Measurements from ENCODE around the gene PNKP. TPM values are rescaled to one million over a fixed set of nuclear protein-coding genes. Genes with fewer than 3 reads are reported as not detected.

PNKP gene
- total and polyA plus RNA-seq, 4 donors: 23.7 to 93.0 (median 70.8) TPM

DNA sequence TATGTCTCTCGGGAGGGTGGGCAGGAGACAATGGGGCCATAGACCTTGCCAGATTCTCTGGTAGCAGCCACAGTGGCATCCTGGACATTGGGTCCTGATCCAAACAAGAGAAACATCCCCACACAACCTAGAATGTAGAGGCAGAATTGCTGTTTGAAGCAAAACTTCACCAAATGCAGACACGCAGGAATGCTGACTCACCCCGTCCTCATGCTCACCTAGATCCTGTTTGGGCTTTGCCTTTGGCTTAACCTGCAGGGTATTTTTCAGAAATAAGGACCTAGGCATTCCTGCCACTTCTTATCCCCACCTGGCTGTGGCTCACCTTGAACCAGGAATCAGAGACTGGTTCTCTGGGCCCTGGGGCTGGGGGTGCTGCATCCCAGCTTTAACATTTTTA, 17.4 kb upstream of the PNKP start:
- intact Hi-C loops (cut with DNase I): loop anchor here in 1 of 2 donors (5.0 kb wide), 1 partner anchor 43 kb away; the partner anchor contains the start of genes ATF5 and NUP62
- Histone ChIP-seq H3K36me3 (ENCODE audit: control insufficient read depth in 1 of 2, insufficient read depth in 2 of 2, low read length in 1 of 2) (peaks cover 5 to 25% of the 10 kb centered on the region in 2 donors), H3K27me3 (ENCODE audit: control insufficient read depth in 1 of 2, insufficient read depth in 2 of 2, low read length in 1 of 2) (no peaks in the 10 kb centered on the region), H3K4me1 (ENCODE audit: control insufficient read depth in 1 of 2, insufficient read depth in 2 of 2, low read length in 2 of 2) (no peaks in the 10 kb centered on the region), H3K27ac (ENCODE audit: low read depth in 1 of 2, low read length in 2 of 2) (no peak overlapping the region), H3K4me3 (ENCODE audit: low read length in 2 of 2) (no peak overlapping the region), H3K9me3 (ENCODE audit: control insufficient read depth, low read length) (no peaks in the 10 kb centered on the region)
- WGBS, 2 donors: 91 to 96% methylated on average over 3 of the region's 3 CpGs
- ATAC-seq (ENCODE audit: low FRiP score): no peak
- no peak for DNase-seq

DNA sequence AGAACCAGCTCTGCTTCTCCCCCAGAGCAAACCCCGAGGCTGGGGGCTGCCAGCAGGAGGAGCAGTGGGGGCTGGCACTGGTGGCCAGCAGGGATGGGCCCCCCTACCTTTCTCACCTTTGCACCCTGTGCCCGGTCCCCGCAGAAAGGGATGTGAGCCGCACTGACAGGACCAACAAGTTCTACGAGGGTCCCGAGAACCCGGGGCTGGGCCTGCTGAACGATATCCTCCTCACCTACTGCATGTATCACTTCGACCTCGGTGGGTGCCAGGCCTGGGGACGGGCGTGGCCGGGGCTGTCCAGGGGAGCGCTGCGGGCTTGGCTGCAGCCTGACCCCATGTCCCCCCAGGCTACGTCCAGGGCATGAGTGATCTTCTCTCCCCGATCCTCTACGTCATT, 16.7 kb upstream of the PNKP start:
- no peak for ATAC-seq (ENCODE audit: low FRiP score)
- no peak overlapping the region for H3K27ac ChIP-seq (ENCODE audit: low read depth in 1 of 2, low read length in 2 of 2)
- H3K36me3 ChIP-seq (ENCODE audit: control insufficient read depth in 1 of 2, insufficient read depth in 2 of 2, low read length in 1 of 2): peaks cover 5 to 25% of the 10 kb centered on the region in 2 donors
- H3K27me3 ChIP-seq (ENCODE audit: control insufficient read depth in 1 of 2, insufficient read depth in 2 of 2, low read length in 1 of 2): no peaks in the 10 kb centered on the region
- intact Hi-C loops (cut with DNase I): loop anchor here in 1 of 2 donors (5.0 kb wide), 1 partner anchor 43 kb away; the partner anchor contains the start of genes ATF5 and NUP62
- no peak overlapping the region for H3K4me3 ChIP-seq (ENCODE audit: low read length in 2 of 2)
- H3K9me3 ChIP-seq (ENCODE audit: control insufficient read depth, low read length): no peaks in the 10 kb centered on the region
- DNase-seq: no peak
- WGBS, 2 donors: 95 to 96% methylated on average over 18 of the region's 18 CpGs
- no peaks in the 10 kb centered on the region for H3K4me1 ChIP-seq (ENCODE audit: control insufficient read depth in 1 of 2, insufficient read depth in 2 of 2, low read length in 2 of 2)

DNA sequence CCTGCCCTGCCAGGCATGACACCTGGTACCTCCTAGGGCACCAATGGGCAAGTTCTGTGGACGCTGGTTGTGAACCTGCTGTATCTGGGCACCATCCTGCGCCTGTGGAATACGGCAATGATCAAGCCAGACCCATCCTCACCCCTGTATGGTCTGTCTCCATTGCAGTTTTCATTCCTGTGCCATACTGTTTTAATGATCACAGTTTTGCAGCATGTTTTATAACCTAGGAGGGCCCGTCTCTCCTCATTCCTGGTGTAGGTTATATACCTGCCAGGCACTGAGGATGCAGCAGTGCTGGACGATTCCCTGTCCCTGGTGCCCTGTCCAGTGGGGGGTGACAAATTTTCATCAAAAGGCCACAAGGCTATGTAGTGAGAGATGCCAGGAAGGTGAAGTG, 15.7 kb upstream of the PNKP start:
- no peak for ATAC-seq (ENCODE audit: low FRiP score)
- no peak for DNase-seq
- Histone ChIP-seq H3K27me3 (ENCODE audit: control insufficient read depth in 1 of 2, insufficient read depth in 2 of 2, low read length in 1 of 2) (no peaks in the 10 kb centered on the region), H3K27ac (ENCODE audit: low read depth in 1 of 2, low read length in 2 of 2) (no peak overlapping the region), H3K36me3 (ENCODE audit: control insufficient read depth in 1 of 2, insufficient read depth in 2 of 2, low read length in 1 of 2) (peaks cover 5 to 25% of the 10 kb centered on the region in 2 donors), H3K9me3 (ENCODE audit: control insufficient read depth, low read length) (no peaks in the 10 kb centered on the region), H3K4me3 (ENCODE audit: low read length in 2 of 2) (no peak overlapping the region), H3K4me1 (ENCODE audit: control insufficient read depth in 1 of 2, insufficient read depth in 2 of 2, low read length in 2 of 2) (no peaks in the 10 kb centered on the region)
- WGBS, 2 donors: 97 to 98% methylated on average over 5 of the region's 5 CpGs
- intact Hi-C loops (cut with DNase I): loop anchor here in 1 of 2 donors (5.0 kb wide), 1 partner anchor 44 kb away; the partner anchor contains the start of genes ATF5 and NUP62

DNA sequence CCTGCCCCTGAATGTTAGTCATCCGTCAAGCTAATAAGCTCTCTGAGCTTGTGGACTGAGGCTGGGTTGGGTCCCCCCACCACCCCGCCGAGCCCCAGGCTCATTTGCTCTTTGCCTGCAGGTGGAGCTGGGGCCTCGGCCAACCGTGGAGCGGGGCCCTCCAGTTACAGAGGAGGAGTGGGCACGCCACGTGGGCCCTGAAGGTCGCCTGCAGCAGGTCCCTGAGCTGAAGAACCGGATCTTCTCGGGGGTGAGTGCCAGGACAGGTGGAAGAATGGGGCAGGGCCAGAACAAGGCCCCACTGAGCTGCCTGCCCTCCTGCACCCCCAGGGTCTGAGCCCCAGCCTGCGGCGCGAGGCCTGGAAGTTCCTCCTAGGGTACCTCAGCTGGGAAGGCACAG, 15.3 kb upstream of the PNKP start:
- H3K4me1 ChIP-seq (ENCODE audit: control insufficient read depth in 1 of 2, insufficient read depth in 2 of 2, low read length in 2 of 2): no peaks in the 10 kb centered on the region
- no peaks in the 10 kb centered on the region for H3K9me3 ChIP-seq (ENCODE audit: control insufficient read depth, low read length)
- H3K27ac ChIP-seq (ENCODE audit: low read depth in 1 of 2, low read length in 2 of 2): no peak overlapping the region
- no peaks in the 10 kb centered on the region for H3K27me3 ChIP-seq (ENCODE audit: control insufficient read depth in 1 of 2, insufficient read depth in 2 of 2, low read length in 1 of 2)
- ATAC-seq (ENCODE audit: low FRiP score) (no peak), DNase-seq (no peak)
- H3K4me3 ChIP-seq (ENCODE audit: low read length in 2 of 2): no peak overlapping the region
- peaks cover 5 to 25% of the 10 kb centered on the region in 2 donors for H3K36me3 ChIP-seq (ENCODE audit: control insufficient read depth in 1 of 2, insufficient read depth in 2 of 2, low read length in 1 of 2)
- WGBS, 2 donors: 97 to 98% methylated on average over 14 of the region's 14 CpGs
- intact Hi-C loops (cut with DNase I): loop anchor here in 1 of 2 donors (5.0 kb wide), 1 partner anchor 45 kb away; the partner anchor contains the start of genes ATF5 and NUP62

DNA sequence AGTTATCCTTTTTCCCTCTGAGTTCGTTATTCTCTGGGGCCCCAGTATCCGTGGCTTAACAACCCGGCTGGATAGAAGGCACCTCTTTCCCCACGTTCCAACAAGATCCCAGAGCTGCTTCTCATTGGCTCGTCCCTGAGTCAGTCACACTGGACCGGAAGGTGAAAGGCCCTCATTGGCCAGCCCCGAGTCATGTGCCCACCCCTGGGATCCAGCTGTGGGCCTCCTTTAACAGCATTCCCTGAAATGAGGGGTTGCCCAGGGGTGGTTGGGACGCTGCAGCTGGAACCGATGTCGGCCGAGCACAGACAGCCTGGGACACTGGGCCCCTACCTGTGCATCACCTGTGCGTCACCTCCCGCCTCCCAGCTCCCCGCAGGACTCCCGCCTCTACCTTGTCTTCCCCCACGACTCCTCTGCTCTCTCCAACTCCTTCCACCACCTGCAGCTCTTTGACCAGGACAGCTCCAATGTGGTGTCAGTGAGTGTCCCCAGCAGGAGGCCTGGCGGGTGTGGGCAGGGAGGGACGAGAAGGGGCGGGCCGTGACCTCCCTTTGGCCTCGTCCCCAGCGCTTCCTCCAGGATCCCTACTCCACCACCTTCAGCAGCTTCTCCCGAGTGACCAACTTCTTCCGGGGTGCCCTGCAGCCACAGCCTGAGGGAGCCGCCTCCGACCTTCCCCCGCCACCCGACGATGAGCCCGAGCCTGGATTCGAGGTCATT, 14.5 kb upstream of the PNKP start:
- ATAC-seq (ENCODE audit: low FRiP score) (no peak), DNase-seq (no peak)
- Histone ChIP-seq H3K9me3 (ENCODE audit: control insufficient read depth, low read length) (no peaks in the 10 kb centered on the region), H3K36me3 (ENCODE audit: control insufficient read depth in 1 of 2, insufficient read depth in 2 of 2, low read length in 1 of 2) (peaks cover 5 to 25% of the 10 kb centered on the region in 2 donors), H3K4me3 (ENCODE audit: low read length in 2 of 2) (no peak overlapping the region), H3K4me1 (ENCODE audit: control insufficient read depth in 1 of 2, insufficient read depth in 2 of 2, low read length in 2 of 2) (no peaks in the 10 kb centered on the region), H3K27ac (ENCODE audit: low read depth in 1 of 2, low read length in 2 of 2) (no peak overlapping the region), H3K27me3 (ENCODE audit: control insufficient read depth in 1 of 2, insufficient read depth in 2 of 2, low read length in 1 of 2) (no peaks in the 10 kb centered on the region)
- intact Hi-C loops (cut with DNase I): loop anchor here in 1 of 2 donors (5.0 kb wide), 1 partner anchor 45 kb away; the partner anchor contains the start of genes ATF5 and NUP62
- 89 to 91% methylated on average over 29 to 31 of the region's 31 CpGs for WGBS, 2 donors

DNA sequence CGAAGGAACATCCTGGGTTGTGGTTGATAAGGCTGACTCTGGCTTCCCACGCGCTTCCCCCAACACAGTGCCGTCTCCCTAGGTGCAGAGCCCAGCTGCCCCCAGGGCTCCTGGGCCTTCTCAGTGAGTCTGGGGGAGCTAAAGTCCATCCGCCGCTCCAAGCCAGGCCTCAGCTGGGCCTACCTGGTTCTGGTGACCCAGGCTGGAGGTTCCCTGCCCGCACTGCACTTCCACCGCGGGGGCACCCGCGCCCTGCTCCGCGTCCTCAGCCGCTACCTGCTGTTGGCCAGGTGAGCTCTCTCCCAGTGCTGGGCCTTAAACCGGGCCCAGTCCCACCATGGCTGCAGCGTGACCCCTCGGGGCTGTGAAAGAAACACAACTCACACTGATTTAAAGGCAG, 13.8 kb upstream of the PNKP start:
- DNase-seq (no peak), ATAC-seq (ENCODE audit: low FRiP score) (no peak)
- H3K4me1 ChIP-seq (ENCODE audit: control insufficient read depth in 1 of 2, insufficient read depth in 2 of 2, low read length in 2 of 2): no peaks in the 10 kb centered on the region
- no peak overlapping the region for H3K27ac ChIP-seq (ENCODE audit: low read depth in 1 of 2, low read length in 2 of 2)
- no peaks in the 10 kb centered on the region for H3K27me3 ChIP-seq (ENCODE audit: control insufficient read depth in 1 of 2, insufficient read depth in 2 of 2, low read length in 1 of 2)
- WGBS, 2 donors: 96 to 98% methylated on average over 17 of the region's 17 CpGs
- no peaks in the 10 kb centered on the region for H3K9me3 ChIP-seq (ENCODE audit: control insufficient read depth, low read length)
- H3K36me3 ChIP-seq (ENCODE audit: control insufficient read depth in 1 of 2, insufficient read depth in 2 of 2, low read length in 1 of 2): peaks cover 5 to 25% of the 10 kb centered on the region in 2 donors
- H3K4me3 ChIP-seq (ENCODE audit: low read length in 2 of 2): no peak overlapping the region
- intact Hi-C loops (cut with DNase I): loop anchor here in 1 of 2 donors (5.0 kb wide), 1 partner anchor 46 kb away; the partner anchor contains the start of genes ATF5 and NUP62

DNA sequence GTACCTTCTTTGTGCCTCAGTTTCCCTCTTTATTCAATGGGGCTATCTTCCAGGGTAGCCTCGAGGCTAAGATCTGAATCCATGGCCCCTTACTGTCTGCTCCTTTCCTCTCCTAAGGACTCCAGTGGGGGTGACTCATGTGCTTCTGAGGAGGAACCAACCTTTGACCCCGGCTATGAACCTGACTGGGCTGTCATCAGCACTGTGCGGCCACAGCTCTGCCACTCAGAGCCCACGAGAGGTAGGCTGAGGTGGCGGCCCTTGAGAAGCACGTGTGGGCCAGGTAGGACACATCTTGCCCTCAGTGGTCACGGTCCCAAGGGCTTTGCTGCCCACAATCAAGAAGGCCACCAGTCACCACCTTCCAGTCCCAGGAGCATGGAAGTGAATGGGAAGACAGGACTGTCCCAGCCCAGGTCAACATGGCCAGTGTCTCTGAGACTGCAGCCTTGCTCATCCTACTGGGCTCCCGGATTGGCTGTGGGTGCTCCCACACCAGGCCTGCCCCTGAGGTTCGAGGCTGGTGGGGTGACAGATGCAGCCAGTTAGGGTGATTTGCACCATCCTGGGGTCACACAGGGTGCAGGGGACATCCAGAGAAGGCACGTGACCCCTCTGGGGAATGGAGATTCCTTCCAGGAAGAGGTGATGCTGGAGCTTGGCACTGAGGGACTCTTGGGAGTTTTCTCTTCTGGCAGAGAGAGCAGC, 12.9 kb upstream of the PNKP start:
- no peak overlapping the region for H3K4me3 ChIP-seq (ENCODE audit: low read length in 2 of 2)
- intact Hi-C loops (cut with DNase I): loop anchor here in 1 of 2 donors (5.0 kb wide), 1 partner anchor 47 kb away; the partner anchor contains the start of genes ATF5 and NUP62
- WGBS, 2 donors: 90 to 92% methylated on average over 10 of the region's 10 CpGs
- no peak overlapping the region for H3K27ac ChIP-seq (ENCODE audit: low read depth in 1 of 2, low read length in 2 of 2)
- H3K9me3 ChIP-seq (ENCODE audit: control insufficient read depth, low read length): no peaks in the 10 kb centered on the region
- H3K27me3 ChIP-seq (ENCODE audit: control insufficient read depth in 1 of 2, insufficient read depth in 2 of 2, low read length in 1 of 2): no peaks in the 10 kb centered on the region
- DNase-seq (no peak), ATAC-seq (ENCODE audit: low FRiP score) (no peak)
- H3K36me3 ChIP-seq (ENCODE audit: control insufficient read depth in 1 of 2, insufficient read depth in 2 of 2, low read length in 1 of 2): peaks cover 5 to 25% of the 10 kb centered on the region in 2 donors
- no peaks in the 10 kb centered on the region for H3K4me1 ChIP-seq (ENCODE audit: control insufficient read depth in 1 of 2, insufficient read depth in 2 of 2, low read length in 2 of 2)

DNA sequence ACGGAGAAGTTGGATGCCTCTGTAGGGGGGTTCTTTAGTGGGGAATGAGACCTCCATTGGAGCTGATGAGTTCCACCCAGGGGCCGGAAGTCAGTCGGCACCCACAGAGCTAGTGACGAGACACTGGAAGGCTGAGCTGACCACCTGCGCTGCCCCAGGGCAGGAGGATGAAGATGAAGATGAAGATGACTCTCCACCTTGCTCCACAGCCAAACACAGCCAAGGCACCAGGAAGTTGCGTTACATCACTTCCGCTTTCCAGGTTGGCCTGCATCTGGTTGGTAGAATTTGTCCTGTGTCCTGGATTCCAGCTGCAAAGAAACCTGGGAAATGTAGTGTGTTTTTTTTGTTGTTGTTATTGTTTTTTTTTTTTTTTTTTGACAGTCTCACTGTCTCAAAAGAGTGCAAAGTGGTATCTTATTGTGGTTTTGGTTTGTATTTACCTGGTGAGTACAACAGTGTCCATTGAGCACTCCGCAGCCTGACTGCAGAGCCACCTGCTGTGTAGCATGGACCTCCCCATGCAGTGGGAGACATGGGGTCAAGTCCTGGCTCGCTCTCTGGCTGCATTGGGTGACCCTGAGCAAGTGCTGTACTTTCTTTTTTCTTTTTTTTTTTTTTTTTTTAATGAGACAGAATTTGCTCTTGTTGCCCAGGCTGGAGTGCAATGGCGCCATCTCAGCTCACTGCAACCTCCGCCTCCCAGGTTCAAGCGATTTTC, 12.0 kb upstream of the PNKP start:
- 93 to 94% methylated on average over 12 of the region's 12 CpGs for WGBS, 2 donors
- Histone ChIP-seq H3K36me3 (ENCODE audit: control insufficient read depth in 1 of 2, insufficient read depth in 2 of 2, low read length in 1 of 2) (peaks cover 3 to 23% of the 10 kb centered on the region in 2 donors), H3K4me3 (ENCODE audit: low read length in 2 of 2) (no peak overlapping the region), H3K27ac (ENCODE audit: low read depth in 1 of 2, low read length in 2 of 2) (no peak overlapping the region), H3K4me1 (ENCODE audit: control insufficient read depth in 1 of 2, insufficient read depth in 2 of 2, low read length in 2 of 2) (no peaks in the 10 kb centered on the region), H3K27me3 (ENCODE audit: control insufficient read depth in 1 of 2, insufficient read depth in 2 of 2, low read length in 1 of 2) (no peaks in the 10 kb centered on the region), H3K9me3 (ENCODE audit: control insufficient read depth, low read length) (no peaks in the 10 kb centered on the region)
- DNase-seq (no peak), ATAC-seq (ENCODE audit: low FRiP score) (no peak)
- intact Hi-C loops (cut with DNase I): no loop called here

Data from aorta (tissue), 5 donors.